WI38 (cell line): ENCODE results near the gene OR11G2.
"Not testable (repeated sequence)": the region's sequence is repeated elsewhere in the genome, so short reads cannot be mapped to it uniquely, and the experiment has no call there.

ENCODE experiments used
- H3K4me3 ChIP-seq: 2 replicates; pipeline ENCODE4 v1.5.1; 2011; ENCODE audit warnings: low read depth, mild to moderate bottlenecking, control low read depth, low read length
- TF ChIP-seq, protein P1 (sequence below): IDR thresholded peaks from 2 replicates; pipeline ENCODE4 v1.5.1; 2012; ENCODE audit warnings: low read depth, mild to moderate bottlenecking, control low read depth, low read length

Gene OR11G2

DNA sequence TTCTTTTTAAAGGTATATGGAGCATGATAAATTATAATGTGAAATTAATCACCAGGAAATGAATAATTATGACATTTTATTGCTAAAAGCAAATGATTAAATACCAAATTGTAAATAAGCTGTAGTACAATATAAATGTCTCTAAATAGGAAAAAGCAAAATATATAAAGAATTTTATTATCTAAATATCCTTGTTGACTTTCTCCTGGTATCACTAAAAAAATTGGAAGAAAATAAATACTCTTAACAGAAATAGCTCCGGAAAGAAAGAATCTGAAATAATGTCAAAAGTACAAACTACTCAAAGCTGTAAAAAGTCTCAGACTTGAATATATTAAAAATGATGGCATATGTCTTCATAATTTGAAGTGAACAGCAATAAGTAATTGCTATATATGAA, 38.0 kb downstream of the OR11G2 start, which contains the start of gene OR11H7:
Gene OR11H7, plus strand, starts transcription at position 301 of the 400 bp plus-strand sequence.
- TF ChIP-seq, protein P1, sequence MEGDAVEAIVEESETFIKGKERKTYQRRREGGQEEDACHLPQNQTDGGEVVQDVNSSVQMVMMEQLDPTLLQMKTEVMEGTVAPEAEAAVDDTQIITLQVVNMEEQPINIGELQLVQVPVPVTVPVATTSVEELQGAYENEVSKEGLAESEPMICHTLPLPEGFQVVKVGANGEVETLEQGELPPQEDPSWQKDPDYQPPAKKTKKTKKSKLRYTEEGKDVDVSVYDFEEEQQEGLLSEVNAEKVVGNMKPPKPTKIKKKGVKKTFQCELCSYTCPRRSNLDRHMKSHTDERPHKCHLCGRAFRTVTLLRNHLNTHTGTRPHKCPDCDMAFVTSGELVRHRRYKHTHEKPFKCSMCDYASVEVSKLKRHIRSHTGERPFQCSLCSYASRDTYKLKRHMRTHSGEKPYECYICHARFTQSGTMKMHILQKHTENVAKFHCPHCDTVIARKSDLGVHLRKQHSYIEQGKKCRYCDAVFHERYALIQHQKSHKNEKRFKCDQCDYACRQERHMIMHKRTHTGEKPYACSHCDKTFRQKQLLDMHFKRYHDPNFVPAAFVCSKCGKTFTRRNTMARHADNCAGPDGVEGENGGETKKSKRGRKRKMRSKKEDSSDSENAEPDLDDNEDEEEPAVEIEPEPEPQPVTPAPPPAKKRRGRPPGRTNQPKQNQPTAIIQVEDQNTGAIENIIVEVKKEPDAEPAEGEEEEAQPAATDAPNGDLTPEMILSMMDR = no peak
- H3K4me3 ChIP-seq = no peak within 1 kb of the TSS

- H3K4me3 ChIP-seq = not testable (repeated sequence)
Measured at GRCh38 chr14:20235415-20235814, 44.7 kb downstream of the OR11G2 start.

GRCh38 chr14:20247646-20248246, 57.0 kb downstream of the OR11G2 start:
- H3K4me3 ChIP-seq = no peak overlapping the region

More at GRCh38 chr14:20247646-20248246, 57.0 kb downstream of the OR11G2 start:
- TF ChIP-seq, protein P1 = no peak
